NCI-H1105 (cell line): ENCODE results near the gene TAF1A.
"Not testable (repeated sequence)": the region's sequence is repeated elsewhere in the genome, so short reads cannot be mapped to it uniquely, and the experiment has no call there.

Experiments
- DNase-seq: peaks from one replicate; lab custom pipeline; 2025; lab: John Stamatoyannopoulos, UW

TAF1A gene

DNA sequence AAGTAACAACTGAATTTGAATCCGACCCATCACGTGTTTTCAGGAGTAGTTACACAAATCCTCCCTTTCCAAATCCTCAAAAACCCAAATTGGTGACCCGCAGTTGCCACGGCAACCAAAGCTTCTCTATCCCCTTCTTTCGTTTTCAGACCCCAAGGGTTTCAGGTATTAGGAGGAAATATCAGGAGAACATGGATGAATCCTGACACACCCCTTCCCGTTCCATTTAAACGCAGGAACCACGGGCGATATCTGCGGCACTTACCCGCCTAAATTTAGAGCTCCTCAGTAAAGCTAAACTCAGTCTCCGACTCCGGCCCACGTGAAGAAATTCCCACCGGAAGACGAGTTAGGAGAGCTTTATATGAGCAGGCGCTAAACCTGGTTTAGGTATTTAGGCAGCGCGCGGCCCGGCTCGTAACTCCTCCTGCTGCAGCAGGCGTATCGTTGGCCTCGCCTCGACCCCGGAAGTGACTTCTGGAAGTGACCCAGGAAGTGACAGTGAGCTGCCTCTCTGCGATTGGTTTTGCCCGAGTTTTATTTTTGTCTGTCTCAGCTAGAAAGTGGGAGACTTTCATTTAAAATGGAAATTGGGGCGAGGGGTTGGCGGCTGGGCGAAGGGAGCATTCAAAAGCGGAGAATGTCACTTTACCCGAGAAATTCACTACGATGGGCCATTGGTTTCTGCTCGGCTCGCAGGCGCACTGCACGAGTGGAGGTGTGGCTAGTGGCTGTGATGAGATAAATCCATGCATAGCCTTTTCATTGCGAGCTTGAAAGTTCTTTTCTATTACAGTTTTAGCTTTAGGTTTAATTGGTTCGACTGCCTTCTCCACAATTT is at the start of gene TAF1A:
TSS of gene TAF1A (minus strand) at position 472 of the 841 bp plus-strand sequence.
- DNase-seq = peak; percentile 83

DNA sequence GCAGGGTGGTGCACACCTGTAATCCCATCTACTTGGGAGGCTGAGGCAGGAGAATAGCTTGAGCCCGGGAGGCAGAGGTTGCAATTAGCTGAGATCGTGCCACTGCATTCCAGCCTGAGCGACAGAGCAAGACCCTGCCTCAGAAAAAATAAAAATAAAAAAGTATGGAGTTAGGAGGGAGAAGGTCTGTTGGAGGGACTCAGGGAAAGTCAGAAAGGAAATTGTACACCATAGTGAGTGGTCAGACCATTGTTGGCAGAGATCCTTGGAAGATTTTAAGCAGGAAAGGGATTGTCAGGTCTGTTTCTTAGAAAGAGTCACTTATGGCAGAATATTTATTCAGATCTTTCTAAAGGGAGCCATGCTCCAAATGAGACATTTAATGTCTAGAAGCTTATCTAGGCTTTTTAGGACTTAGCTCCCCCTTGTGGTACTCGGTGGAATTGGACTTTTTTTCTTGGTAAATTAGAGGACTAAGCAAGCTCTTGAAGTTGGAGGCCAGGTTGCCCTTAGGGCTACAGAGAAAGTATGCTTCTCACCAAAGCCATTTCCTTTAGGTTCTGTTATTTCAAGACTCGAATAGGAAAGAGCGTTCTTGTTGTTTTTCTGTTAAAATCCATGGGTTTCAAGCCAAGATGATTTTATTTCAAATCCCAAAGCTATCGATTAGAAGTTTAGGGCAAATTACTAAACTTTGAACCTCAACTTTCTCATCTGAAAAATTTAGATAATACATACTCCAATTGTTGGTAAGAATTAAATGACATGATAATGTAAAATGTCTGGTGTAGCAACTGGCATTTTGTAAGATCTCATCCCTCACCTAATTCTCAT is 44.7 kb upstream of the TAF1A start:
- peak; percentile 71 for DNase-seq

GRCh38 chr1:222632749-222633148 is 43.0 kb upstream of the TAF1A start:
- no peak for DNase-seq

DNA sequence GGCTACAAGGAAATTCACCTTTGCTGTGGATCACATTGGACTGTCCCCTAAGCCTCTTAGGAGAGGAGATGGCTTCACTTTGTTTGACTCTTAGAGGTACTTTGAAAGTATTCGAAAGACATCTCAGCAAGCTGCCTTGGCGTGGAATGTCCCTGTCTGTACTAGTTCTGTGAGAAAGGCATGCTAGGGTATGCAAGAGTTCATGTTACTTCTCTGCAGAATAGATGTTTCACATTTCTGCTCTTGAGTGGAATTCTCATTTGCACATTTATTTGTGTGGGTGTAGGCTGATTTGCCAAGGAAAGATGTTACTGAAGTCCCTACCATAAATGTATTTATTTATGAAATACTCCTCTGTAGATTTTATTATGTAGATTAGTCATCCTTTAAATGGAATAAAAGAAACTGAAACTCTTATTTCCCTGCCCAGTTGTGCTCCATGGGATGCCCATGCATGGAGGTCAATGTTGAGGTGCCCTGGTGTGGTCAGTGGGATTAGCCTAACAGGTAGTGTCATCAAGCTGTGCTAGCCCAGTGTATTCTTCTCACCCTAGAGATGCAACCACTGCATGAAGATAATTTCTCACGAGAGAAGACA is 42.0 kb upstream of the TAF1A start:
- no peak for DNase-seq

- no peak for DNase-seq
These were observed 40.3 kb upstream of the TAF1A start for GRCh38 chr1:222629921-222630535.

GRCh38 chr1:222627232-222627631 is 37.5 kb upstream of the TAF1A start:
- DNase-seq = no peak

DNA sequence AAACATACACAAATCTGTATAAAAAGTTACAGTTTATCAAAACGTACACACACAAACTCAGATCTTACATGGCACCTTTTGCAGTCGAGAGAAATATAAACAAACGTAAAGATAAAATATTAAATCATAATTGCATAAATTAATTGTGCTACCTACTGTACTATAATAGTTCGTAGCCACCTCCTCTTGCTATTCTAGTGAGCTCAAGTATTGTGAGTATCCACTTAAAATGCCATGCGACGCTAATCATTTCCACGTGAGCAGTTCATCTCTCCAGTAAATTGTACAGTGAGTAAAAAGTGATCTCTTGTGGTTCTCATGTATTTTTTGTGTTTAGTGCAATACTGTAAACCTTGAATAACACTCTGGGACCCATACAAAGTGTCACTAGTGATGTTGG is 34.5 kb upstream of the TAF1A start:
- DNase-seq = no peak

DNA sequence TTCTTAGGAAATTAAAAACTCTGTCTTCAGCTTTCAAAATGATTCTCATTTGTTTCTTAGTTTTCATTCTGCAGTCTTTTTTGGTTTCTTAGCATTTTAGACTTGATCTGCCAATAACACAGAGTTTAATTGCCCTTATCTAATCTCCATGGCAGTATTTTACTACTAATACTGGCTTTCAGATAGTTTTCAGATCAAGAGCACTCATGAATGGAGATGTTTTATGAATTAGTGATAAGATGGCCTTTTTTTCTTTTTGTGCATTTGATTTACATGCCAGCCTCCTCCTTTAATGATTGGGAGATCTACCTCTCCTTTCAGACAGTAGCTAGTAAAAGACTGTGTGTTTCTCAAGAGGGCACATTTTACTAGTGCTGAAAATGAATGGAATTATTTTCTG is 33.7 kb upstream of the TAF1A start:
- DNase-seq = no peak

- no peak for DNase-seq
These were observed 33.0 kb upstream of the TAF1A start for GRCh38 chr1:222622765-222623164.

DNA sequence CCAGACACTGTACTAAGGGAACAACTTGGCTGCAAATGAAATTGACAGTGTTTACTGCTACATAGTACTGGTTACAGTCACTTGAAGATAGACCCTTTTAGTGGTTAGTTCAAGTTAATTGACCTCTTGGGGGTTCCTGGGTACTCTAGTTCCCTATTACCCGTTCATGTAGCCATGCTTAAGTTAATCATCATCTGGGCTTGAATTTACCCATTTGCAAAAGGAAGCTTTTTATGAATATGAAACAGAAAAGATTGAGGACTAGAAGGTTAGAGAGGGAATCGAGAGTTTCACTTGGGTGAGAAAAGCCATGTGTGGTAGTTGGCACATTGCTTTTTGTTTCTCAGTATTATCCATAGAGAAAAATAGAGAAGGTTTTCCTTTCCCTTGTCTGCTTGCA is 30.8 kb upstream of the TAF1A start:
- no peak for DNase-seq

- DNase-seq = peak; percentile 9
These were observed 29.3 kb upstream of the TAF1A start for GRCh38 chr1:222618880-222619596.

DNA sequence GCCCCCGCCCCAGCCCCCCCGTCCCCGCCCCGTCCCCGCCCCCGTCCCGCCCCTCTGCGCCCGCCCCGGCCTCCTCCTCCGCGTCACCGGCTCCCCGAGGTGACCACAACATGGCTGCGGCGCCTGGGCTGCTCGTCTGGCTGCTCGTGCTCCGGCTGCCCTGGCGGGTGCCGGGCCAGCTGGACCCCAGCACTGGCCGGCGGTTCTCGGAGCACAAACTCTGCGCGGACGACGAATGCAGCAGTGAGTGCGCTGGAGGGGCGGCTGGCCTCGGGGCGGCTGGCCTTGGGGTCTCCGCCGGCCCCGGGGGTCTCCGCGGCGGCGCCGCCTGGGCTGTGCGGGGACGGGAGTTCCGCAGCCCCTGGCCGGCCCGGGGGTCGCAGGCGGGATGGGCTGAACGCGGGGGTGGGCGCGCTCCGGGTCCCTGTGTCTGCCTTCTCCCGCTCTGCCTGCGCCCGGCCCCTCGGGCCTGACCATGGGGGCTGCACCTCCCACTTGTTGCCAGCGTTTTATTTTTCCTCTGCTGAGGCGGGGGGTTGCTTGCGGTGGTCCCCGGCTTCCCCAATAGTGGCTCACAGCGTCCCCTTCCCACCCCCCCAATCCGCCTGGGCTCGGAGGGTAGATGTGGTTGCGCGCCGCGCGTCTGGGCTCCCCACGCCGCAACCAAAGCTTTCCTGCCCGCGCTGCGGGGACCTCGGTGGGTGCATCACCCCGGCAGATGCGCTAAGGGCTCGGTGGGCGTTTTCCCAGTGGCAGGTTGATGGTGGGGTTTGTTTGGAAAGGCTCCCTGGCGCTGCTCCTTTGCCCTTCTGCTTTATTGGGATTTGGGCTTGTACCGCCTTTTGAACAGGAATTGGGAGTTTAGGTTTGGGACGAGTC is 28.5 kb upstream of the TAF1A start, which contains the start of gene MIA3:
TSS of gene MIA3 (plus strand) at position 97 of the 879 bp plus-strand sequence. CDS start at position 111, 14 bp downstream.
- DNase-seq = peak; percentile 69

DNA sequence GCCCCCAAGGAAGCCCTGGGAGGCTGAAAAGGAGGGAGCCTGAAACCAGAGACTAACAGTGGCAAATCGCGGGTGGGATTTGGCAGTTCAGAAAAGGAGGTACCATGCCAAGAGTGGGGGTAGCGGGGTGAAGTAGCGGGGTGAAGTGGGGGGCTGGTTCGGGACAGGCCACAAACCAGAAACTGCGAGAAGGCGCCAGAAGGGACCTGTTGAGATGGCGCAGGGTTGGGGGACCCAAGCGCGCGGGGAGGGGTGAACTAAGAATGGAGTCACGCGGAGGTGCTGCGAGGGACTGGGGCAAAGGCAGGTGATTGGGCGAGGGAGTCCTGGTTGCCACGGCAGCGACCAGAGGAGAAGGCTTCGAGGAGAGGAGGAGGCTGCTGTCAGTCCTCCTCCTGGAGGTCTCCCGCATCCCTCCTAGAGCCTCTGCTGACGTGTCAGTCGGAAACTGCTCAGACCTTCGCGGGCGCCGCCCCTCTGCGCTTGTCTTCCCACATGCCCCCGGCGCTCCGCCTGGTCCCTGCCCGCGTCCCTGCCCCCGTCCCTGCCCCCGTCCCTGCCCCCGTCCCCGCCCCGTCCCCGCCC is 27.7 kb upstream of the TAF1A start:
- DNase-seq = peak; percentile 98

DNA sequence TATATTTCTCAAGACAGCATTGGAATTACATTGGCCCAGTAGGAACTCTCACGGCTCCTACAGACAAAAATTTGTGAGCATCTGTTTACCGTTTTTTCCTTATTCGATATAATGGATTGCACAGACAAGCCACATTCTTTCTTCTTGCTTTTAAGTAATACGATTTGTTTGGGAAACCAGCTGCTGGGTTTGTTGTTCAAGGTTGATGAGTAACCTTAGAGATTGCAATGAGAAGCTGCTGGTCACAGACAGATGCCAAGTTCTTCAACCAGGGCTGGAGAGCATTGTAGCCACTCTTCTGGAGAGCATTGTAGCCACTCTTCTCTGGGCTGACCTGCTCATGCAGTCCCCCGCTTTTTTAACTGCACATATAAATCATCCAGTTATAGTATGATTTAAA is 26.8 kb upstream of the TAF1A start:
- no peak for DNase-seq

DNA sequence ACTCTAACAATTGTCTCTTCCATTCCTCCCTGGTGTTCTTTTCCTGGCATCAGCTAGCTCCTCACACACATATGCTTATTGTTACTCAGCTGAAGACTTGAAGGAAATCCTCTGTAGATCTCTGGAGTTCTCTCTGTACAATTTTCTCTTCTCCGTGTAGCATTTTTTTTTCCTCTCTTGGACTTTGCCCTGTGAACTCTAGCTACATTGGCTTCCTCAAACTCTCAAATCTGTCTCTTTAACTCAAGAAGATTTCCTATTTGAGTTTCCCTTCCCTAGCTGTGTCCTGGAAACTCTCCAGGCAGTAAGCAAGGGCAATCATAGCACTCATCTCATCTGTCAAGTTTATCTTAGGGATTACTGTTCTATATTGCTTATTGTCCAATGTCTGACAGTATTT is 23.9 kb upstream of the TAF1A start:
- no peak for DNase-seq

GRCh38 chr1:222610728-222611127 is 21.0 kb upstream of the TAF1A start:
- no peak for DNase-seq

GRCh38 chr1:222609111-222609510 is 19.4 kb upstream of the TAF1A start:
- not testable (repeated sequence) for DNase-seq

- no peak for DNase-seq
These were observed 17.0 kb upstream of the TAF1A start for GRCh38 chr1:222606757-222607156.

DNA sequence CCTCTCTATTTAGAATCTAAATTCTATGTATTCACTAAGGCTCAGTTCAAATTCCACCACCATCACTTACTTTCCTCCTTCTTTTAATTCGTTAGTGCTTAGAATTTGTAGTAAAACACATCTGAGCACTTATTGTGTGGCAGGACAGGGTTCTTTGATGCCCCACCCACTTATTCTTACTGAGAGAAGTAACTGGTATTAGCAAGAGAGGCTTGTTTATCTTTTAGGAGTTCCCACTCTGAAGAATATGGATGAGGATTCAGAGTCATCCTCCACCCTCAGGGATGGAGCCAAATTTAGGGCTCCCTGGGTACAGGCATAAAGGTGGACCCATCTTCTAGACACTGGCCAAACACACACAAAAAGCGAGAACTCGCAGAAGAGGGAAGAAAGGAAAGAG is 11.5 kb upstream of the TAF1A start:
- DNase-seq = no peak

- no peak for DNase-seq
These were observed 10.5 kb upstream of the TAF1A start for GRCh38 chr1:222600281-222600680.
